HEK293 (cell line): ENCODE data around the gene PLEKHG1.
A peak's percentile ranks its signal among the peaks of the same experiment; 100 is the strongest.

Experiments
- BCL11A ChIP-seq: fragments of 450-650 bp; formaldehyde crosslinking; IDR thresholded peaks from 2 replicates; pipeline ENCODE4 v1.5.1; 2016; ENCODE audit warnings: low read depth, missing biosample characterization, missing genetic modification characterization
- GLI2 ChIP-seq: fragments of 450-650 bp; formaldehyde crosslinking; IDR thresholded peaks from 2 replicates; pipeline ENCODE4; 2017; ENCODE audit warnings: missing biosample characterization, missing genetic modification characterization, low read depth, borderline replicate concordance
- HOXA7 ChIP-seq: sonication (generic); formaldehyde crosslinking; IDR thresholded peaks from 2 replicates; pipeline ENCODE4 v1.8.1; 2022; ENCODE audit warnings: missing genetic modification reagents, borderline replicate concordance
- KLF10 ChIP-seq: fragments of 450-650 bp; IDR thresholded peaks from 2 replicates; pipeline ENCODE4 v1.5.1; 2018; ENCODE audit warnings: missing biosample characterization, mild to moderate bottlenecking, missing genetic modification characterization
- KLF7 ChIP-seq: fragments of 450-650 bp; formaldehyde crosslinking; IDR thresholded peaks from 2 replicates; pipeline ENCODE4 v1.5.1; 2016; ENCODE audit warnings: missing biosample characterization, missing genetic modification characterization, borderline replicate concordance
- MZF1 ChIP-seq: fragments of 450-650 bp; formaldehyde crosslinking; IDR thresholded peaks from 2 replicates; pipeline ENCODE4 v1.5.1; 2017; ENCODE audit warnings: missing biosample characterization, missing genetic modification characterization, borderline replicate concordance
- WT1 ChIP-seq: fragments of 450-650 bp; formaldehyde crosslinking; IDR thresholded peaks from 2 replicates; pipeline ENCODE4 v1.5.1; 2016; ENCODE audit warnings: missing biosample characterization, missing genetic modification characterization
- ZIC2 ChIP-seq: fragments of 450-650 bp; formaldehyde crosslinking; IDR thresholded peaks from 2 replicates; pipeline ENCODE4 v1.5.1; 2016; ENCODE audit warnings: missing biosample characterization, missing genetic modification characterization
- ZNF121 ChIP-seq: fragments of 450-650 bp; formaldehyde crosslinking; IDR thresholded peaks from 2 replicates; pipeline ENCODE4 v1.5.1; 2016; ENCODE audit warnings: missing biosample characterization, missing genetic modification characterization
- ZNF19 ChIP-seq: fragments of 450-650 bp; formaldehyde crosslinking; IDR thresholded peaks from 2 replicates; pipeline ENCODE4; 2016; ENCODE audit warnings: missing biosample characterization, missing genetic modification characterization, low read depth
- ZNF292 ChIP-seq: fragments of 450-650 bp; formaldehyde crosslinking; IDR thresholded peaks from 2 replicates; pipeline ENCODE4 v1.5.1; 2016; ENCODE audit warnings: low read depth, missing biosample characterization, missing genetic modification characterization, borderline replicate concordance
- ZNF354C ChIP-seq: fragments of 450-650 bp; formaldehyde crosslinking; IDR thresholded peaks from 2 replicates; pipeline ENCODE4 v1.5.1; 2016; ENCODE audit warnings: missing biosample characterization, missing genetic modification characterization, low read depth, borderline replicate concordance
- ZNF391 ChIP-seq: fragments of 450-650 bp; formaldehyde crosslinking; IDR thresholded peaks from 2 replicates; pipeline ENCODE4 v1.5.1; 2016; ENCODE audit warnings: low read depth, missing biosample characterization, missing genetic modification characterization, borderline replicate concordance
- ZNF426 ChIP-seq: fragments of 450-650 bp; formaldehyde crosslinking; IDR thresholded peaks from 2 replicates; pipeline ENCODE4 v1.5.1; 2017; ENCODE audit warnings: missing biosample characterization, missing genetic modification characterization, mild to moderate bottlenecking, inconsistent platforms, moderate library complexity
- ZNF510 ChIP-seq: fragments of 450-650 bp; formaldehyde crosslinking; IDR thresholded peaks from 2 replicates; pipeline ENCODE4 v1.5.1; 2018; ENCODE audit warnings: mild to moderate bottlenecking, missing genetic modification characterization, missing biosample characterization; ENCODE audit not compliant: insufficient replicate concordance
- ZNF548 ChIP-seq: fragments of 450-650 bp; formaldehyde crosslinking; IDR thresholded peaks from 2 replicates; pipeline ENCODE4 v1.5.1; 2016; ENCODE audit warnings: missing biosample characterization, missing genetic modification characterization
- ZNF664 ChIP-seq: fragments of 450-650 bp; formaldehyde crosslinking; IDR thresholded peaks from 2 replicates; pipeline ENCODE4 v1.5.1; 2016; ENCODE audit warnings: missing biosample characterization, missing genetic modification characterization
- ZNF677 ChIP-seq: fragments of 450-650 bp; IDR thresholded peaks from 2 replicates; pipeline ENCODE4 v1.5.0; 2018; ENCODE audit warnings: missing biosample characterization, mild to moderate bottlenecking, missing genetic modification characterization, moderate library complexity
- ZXDB ChIP-seq: fragments of 450-650 bp; formaldehyde crosslinking; IDR thresholded peaks from 2 replicates; pipeline ENCODE4 v1.5.1; 2016; ENCODE audit warnings: missing biosample characterization, missing genetic modification characterization
- TF ChIP-seq, protein P1 (sequence below): fragments of 450-650 bp; formaldehyde crosslinking; conservative IDR thresholded peaks from 2 replicates; pipeline ENCODE4 v1.5.1; 2016; ENCODE audit warnings: low read depth, missing biosample characterization, missing genetic modification characterization
- TF ChIP-seq, protein P2 (sequence below): fragments of 450-650 bp; formaldehyde crosslinking; IDR thresholded peaks from 2 replicates; pipeline ENCODE4 v1.5.1; 2016; ENCODE audit warnings: missing biosample characterization, missing genetic modification characterization
- TF ChIP-seq, protein P3 (sequence below): fragments of 450-650 bp; formaldehyde crosslinking; IDR thresholded peaks from 2 replicates; pipeline ENCODE4 v1.5.1; 2017; ENCODE audit warnings: missing biosample characterization, missing genetic modification characterization
- TF ChIP-seq, protein P4 (sequence below): fragments of 450-650 bp; formaldehyde crosslinking; IDR thresholded peaks from 2 replicates; pipeline ENCODE4 v1.5.1; 2017; ENCODE audit warnings: missing biosample characterization, missing genetic modification characterization
- TF ChIP-seq, protein P5 (sequence below): fragments of 450-650 bp; formaldehyde crosslinking; IDR thresholded peaks from 2 replicates; pipeline ENCODE4 v1.5.1; 2016; ENCODE audit warnings: missing biosample characterization, missing genetic modification characterization, low read depth
- TF ChIP-seq, protein P6 (sequence below): fragments of 450-650 bp; IDR thresholded peaks from 2 replicates; pipeline ENCODE4 v1.5.1; 2018; ENCODE audit warnings: missing biosample characterization, missing genetic modification characterization

Gene PLEKHG1

DNA sequence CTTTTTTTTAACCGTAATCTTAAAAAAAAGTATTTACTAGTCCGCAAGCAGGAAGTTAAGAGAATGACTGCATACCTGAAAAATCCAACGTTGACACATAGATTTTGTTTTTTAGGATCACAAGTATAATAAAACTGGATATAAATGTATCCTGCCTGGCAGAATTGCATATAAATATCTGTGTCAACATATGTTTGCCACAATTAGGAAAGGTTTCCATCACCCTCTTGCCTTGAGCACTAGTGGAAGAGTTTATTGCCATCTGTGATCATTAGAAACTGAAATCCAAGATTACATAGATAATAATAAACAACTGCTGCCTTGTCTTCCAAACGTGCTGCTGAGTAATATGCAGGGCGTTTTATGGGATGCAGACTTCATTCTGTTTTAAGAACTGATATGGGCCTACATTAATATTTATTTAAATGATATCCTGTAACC, 27.9 kb downstream of the PLEKHG1 start (continued):
- TF ChIP-seq, protein P1, sequence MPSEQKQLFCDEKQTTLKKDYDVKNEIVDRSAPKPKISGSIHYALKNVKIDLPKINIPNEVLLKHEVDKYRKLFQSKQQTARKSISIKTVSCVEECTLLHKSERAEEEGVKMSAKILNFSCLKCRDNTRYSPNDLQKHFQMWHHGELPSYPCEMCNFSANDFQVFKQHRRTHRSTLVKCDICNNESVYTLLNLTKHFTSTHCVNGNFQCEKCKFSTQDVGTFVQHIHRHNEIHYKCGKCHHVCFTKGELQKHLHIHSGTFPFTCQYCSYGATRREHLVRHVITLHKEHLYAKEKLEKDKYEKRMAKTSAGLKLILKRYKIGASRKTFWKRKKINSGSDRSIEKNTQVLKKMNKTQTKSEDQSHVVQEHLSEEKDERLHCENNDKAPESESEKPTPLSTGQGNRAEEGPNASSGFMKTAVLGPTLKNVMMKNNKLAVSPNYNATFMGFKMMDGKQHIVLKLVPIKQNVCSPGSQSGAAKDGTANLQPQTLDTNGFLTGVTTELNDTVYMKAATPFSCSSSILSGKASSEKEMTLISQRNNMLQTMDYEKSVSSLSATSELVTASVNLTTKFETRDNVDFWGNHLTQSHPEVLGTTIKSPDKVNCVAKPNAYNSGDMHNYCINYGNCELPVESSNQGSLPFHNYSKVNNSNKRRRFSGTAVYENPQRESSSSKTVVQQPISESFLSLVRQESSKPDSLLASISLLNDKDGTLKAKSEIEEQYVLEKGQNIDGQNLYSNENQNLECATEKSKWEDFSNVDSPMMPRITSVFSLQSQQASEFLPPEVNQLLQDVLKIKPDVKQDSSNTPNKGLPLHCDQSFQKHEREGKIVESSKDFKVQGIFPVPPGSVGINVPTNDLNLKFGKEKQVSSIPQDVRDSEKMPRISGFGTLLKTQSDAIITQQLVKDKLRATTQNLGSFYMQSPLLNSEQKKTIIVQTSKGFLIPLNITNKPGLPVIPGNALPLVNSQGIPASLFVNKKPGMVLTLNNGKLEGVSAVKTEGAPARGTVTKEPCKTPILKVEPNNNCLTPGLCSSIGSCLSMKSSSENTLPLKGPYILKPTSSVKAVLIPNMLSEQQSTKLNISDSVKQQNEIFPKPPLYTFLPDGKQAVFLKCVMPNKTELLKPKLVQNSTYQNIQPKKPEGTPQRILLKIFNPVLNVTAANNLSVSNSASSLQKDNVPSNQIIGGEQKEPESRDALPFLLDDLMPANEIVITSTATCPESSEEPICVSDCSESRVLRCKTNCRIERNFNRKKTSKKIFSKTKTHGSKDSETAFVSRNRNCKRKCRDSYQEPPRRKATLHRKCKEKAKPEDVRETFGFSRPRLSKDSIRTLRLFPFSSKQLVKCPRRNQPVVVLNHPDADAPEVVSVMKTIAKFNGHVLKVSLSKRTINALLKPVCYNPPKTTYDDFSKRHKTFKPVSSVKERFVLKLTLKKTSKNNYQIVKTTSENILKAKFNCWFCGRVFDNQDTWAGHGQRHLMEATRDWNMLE (tag by site-specific recombination) = no peak
- no peak for TF ChIP-seq ZNF426 (tag by site-specific recombination)
- TF ChIP-seq GLI2 (tag by site-specific recombination) = no peak
- no peak for TF ChIP-seq ZNF354C (tag by site-specific recombination)
- TF ChIP-seq ZIC2 (tag by site-specific recombination) = no peak
- peak; percentile 33; the same call in 1 of the 2 replicates for TF ChIP-seq MZF1 (tag by site-specific recombination)
- TF ChIP-seq WT1 (tag by site-specific recombination) = no peak
- TF ChIP-seq, protein P2, sequence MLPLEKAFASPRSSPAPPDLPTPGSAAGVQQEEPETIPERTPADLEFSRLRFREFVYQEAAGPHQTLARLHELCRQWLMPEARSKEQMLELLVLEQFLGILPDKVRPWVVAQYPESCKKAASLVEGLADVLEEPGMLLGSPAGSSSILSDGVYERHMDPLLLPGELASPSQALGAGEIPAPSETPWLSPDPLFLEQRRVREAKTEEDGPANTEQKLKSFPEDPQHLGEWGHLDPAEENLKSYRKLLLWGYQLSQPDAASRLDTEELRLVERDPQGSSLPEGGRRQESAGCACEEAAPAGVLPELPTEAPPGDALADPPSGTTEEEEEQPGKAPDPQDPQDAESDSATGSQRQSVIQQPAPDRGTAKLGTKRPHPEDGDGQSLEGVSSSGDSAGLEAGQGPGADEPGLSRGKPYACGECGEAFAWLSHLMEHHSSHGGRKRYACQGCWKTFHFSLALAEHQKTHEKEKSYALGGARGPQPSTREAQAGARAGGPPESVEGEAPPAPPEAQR (tag by site-specific recombination) = no peak
- TF ChIP-seq ZNF391 = no peak
- TF ChIP-seq, protein P3, sequence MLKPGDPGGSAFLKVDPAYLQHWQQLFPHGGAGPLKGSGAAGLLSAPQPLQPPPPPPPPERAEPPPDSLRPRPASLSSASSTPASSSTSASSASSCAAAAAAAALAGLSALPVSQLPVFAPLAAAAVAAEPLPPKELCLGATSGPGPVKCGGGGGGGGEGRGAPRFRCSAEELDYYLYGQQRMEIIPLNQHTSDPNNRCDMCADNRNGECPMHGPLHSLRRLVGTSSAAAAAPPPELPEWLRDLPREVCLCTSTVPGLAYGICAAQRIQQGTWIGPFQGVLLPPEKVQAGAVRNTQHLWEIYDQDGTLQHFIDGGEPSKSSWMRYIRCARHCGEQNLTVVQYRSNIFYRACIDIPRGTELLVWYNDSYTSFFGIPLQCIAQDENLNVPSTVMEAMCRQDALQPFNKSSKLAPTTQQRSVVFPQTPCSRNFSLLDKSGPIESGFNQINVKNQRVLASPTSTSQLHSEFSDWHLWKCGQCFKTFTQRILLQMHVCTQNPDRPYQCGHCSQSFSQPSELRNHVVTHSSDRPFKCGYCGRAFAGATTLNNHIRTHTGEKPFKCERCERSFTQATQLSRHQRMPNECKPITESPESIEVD (tag by site-specific recombination) = peak; percentile 85
- TF ChIP-seq, protein P4, sequence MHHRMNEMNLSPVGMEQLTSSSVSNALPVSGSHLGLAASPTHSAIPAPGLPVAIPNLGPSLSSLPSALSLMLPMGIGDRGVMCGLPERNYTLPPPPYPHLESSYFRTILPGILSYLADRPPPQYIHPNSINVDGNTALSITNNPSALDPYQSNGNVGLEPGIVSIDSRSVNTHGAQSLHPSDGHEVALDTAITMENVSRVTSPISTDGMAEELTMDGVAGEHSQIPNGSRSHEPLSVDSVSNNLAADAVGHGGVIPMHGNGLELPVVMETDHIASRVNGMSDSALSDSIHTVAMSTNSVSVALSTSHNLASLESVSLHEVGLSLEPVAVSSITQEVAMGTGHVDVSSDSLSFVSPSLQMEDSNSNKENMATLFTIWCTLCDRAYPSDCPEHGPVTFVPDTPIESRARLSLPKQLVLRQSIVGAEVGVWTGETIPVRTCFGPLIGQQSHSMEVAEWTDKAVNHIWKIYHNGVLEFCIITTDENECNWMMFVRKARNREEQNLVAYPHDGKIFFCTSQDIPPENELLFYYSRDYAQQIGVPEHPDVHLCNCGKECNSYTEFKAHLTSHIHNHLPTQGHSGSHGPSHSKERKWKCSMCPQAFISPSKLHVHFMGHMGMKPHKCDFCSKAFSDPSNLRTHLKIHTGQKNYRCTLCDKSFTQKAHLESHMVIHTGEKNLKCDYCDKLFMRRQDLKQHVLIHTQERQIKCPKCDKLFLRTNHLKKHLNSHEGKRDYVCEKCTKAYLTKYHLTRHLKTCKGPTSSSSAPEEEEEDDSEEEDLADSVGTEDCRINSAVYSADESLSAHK = peak; percentile 83
- TF ChIP-seq, protein P5, sequence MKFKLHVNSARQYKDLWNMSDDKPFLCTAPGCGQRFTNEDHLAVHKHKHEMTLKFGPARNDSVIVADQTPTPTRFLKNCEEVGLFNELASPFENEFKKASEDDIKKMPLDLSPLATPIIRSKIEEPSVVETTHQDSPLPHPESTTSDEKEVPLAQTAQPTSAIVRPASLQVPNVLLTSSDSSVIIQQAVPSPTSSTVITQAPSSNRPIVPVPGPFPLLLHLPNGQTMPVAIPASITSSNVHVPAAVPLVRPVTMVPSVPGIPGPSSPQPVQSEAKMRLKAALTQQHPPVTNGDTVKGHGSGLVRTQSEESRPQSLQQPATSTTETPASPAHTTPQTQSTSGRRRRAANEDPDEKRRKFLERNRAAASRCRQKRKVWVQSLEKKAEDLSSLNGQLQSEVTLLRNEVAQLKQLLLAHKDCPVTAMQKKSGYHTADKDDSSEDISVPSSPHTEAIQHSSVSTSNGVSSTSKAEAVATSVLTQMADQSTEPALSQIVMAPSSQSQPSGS (tag by site-specific recombination) = no peak
- peak; percentile 81 for TF ChIP-seq ZNF664 (tag by site-specific recombination)
- peak; percentile 57; the same call in 1 of the 2 replicates for TF ChIP-seq KLF10 (tag by site-specific recombination)
- peak; percentile 22; the same call in 1 of the 2 replicates for TF ChIP-seq KLF7 (tag by site-specific recombination)
- no peak for TF ChIP-seq ZNF677 (tag by site-specific recombination)
- TF ChIP-seq ZNF510 (tag by site-specific recombination) = no peak
- TF ChIP-seq ZNF292 (tag by site-specific recombination) = no peak
- TF ChIP-seq ZNF121 = no peak
- TF ChIP-seq ZNF19 = 0 out of 2 replicates have a peak, but pooled peaks have one; percentile 21
- TF ChIP-seq ZNF548 (tag by site-specific recombination) = no peak
- TF ChIP-seq, protein P6, sequence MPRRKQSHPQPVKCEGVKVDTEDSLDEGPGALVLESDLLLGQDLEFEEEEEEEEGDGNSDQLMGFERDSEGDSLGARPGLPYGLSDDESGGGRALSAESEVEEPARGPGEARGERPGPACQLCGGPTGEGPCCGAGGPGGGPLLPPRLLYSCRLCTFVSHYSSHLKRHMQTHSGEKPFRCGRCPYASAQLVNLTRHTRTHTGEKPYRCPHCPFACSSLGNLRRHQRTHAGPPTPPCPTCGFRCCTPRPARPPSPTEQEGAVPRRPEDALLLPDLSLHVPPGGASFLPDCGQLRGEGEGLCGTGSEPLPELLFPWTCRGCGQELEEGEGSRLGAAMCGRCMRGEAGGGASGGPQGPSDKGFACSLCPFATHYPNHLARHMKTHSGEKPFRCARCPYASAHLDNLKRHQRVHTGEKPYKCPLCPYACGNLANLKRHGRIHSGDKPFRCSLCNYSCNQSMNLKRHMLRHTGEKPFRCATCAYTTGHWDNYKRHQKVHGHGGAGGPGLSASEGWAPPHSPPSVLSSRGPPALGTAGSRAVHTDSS = no peak; the same call in 1 of the 2 replicates
- TF ChIP-seq ZXDB = peak; percentile 83
- peak; percentile 76 for TF ChIP-seq BCL11A (tag by site-specific recombination)
- no peak for TF ChIP-seq HOXA7 (CRISPR knock-in tag)
